CMK (cell line): ENCODE data around the gene BTF3L4.
A peak's percentile ranks its signal among the peaks of the same experiment; 100 is the strongest.
"Not testable (repeated sequence)": the region's sequence is repeated elsewhere in the genome, so short reads cannot be mapped to it uniquely, and the experiment has no call there.

ENCODE experiments used
- DNase-seq: peaks from one replicate; pipeline ENCODE4 v3.0.0-alpha.2; 2010; ENCODE audit warnings: low read depth

BTF3L4 gene

GRCh38 chr1:52056163-52056936, at the start of gene BTF3L4:
Gene BTF3L4, plus strand, starts transcription at chr1:52056295. Its CDS starts 3,553 bp downstream, at chr1:52059848.
- peak; percentile 89 for DNase-seq

- DNase-seq, result no peak
Observed at GRCh38 chr1:52007215-52008002, 48.7 kb upstream of the BTF3L4 start.

- DNase-seq, result no peak
Observed at GRCh38 chr1:52008071-52008809, 47.9 kb upstream of the BTF3L4 start.

GRCh38 chr1:52022133-52022532, 34.0 kb upstream of the BTF3L4 start:
- no peak for DNase-seq

GRCh38 chr1:52026278-52026677, 29.8 kb upstream of the BTF3L4 start:
- DNase-seq, result no peak

GRCh38 chr1:52028328-52028727, 27.8 kb upstream of the BTF3L4 start:
- no peak for DNase-seq

GRCh38 chr1:52028839-52029238, 27.3 kb upstream of the BTF3L4 start:
- DNase-seq, result not testable (repeated sequence)

- no peak for DNase-seq
Observed at GRCh38 chr1:52032124-52032784, 23.8 kb upstream of the BTF3L4 start.

GRCh38 chr1:52032785-52033131, 23.3 kb upstream of the BTF3L4 start:
- DNase-seq, result peak; percentile 34

GRCh38 chr1:52033190-52034049, 22.7 kb upstream of the BTF3L4 start, which contains the start of gene KTI12:
Gene KTI12, minus strand, starts transcription at chr1:52033810. Its CDS starts 49 bp downstream, at chr1:52033761.
- DNase-seq, result peak; percentile 84

- no peak for DNase-seq
Observed at GRCh38 chr1:52034050-52034384, 22.1 kb upstream of the BTF3L4 start.

- DNase-seq, result no peak
Observed at GRCh38 chr1:52037402-52037814, 18.7 kb upstream of the BTF3L4 start.

- no peak for DNase-seq
Observed at GRCh38 chr1:52037909-52038308, 18.2 kb upstream of the BTF3L4 start.

- DNase-seq, result no peak
Observed at GRCh38 chr1:52041551-52042185, 14.4 kb upstream of the BTF3L4 start.

GRCh38 chr1:52045236-52045635, 10.9 kb upstream of the BTF3L4 start:
- no peak for DNase-seq

GRCh38 chr1:52045666-52046195, 10.4 kb upstream of the BTF3L4 start:
- DNase-seq, result not testable (repeated sequence)

GRCh38 chr1:52049337-52049736, 6.8 kb upstream of the BTF3L4 start:
- DNase-seq, result not testable (repeated sequence)

- no peak for DNase-seq
Observed at GRCh38 chr1:52053862-52054261, 2.2 kb upstream of the BTF3L4 start.

- no peak for DNase-seq
Observed at GRCh38 chr1:52054496-52055065, 1.5 kb upstream of the BTF3L4 start.
